ENCODE measurements around the gene ATMIN. TPM values are rescaled to one million over a fixed set of nuclear protein-coding genes. Genes with fewer than 3 reads are reported as not detected.

ATMIN gene
- total RNA-seq, 2 donors from 2014 or later = 15.6 to 15.8 TPM

DNA sequence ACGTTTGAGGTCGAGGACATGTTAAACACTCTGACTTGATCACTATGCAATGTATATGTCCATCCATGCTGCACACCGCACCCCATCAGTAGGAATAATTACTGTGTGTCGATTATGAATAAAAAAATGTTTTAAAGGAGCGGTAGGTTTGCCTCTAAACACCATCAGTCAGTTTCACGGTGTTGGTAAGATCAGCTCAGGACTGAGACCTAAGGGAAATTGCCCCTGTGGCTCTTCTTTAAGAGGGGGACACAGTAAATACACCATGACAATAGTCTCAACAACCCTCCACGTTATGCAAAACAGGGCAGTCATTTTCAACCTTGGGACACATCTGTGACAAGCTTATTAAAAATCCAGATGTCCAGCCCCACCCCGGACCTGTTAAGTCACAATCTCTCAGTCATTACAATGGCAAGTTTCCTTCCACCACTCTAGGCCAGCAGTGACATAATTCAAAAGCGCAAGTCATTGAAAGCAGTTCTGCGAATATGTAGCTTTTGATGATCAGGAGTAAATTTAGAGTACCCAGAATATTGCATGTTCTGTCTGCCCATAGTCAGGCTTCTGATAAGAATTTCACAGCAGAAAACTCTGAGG, 1.2 kb downstream of the ATMIN start:
- TF ChIP-seq, protein P1, sequence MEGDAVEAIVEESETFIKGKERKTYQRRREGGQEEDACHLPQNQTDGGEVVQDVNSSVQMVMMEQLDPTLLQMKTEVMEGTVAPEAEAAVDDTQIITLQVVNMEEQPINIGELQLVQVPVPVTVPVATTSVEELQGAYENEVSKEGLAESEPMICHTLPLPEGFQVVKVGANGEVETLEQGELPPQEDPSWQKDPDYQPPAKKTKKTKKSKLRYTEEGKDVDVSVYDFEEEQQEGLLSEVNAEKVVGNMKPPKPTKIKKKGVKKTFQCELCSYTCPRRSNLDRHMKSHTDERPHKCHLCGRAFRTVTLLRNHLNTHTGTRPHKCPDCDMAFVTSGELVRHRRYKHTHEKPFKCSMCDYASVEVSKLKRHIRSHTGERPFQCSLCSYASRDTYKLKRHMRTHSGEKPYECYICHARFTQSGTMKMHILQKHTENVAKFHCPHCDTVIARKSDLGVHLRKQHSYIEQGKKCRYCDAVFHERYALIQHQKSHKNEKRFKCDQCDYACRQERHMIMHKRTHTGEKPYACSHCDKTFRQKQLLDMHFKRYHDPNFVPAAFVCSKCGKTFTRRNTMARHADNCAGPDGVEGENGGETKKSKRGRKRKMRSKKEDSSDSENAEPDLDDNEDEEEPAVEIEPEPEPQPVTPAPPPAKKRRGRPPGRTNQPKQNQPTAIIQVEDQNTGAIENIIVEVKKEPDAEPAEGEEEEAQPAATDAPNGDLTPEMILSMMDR (IDR thresholded peaks at IDR 0.05) = no peak
- no peak for TF ChIP-seq POLR2A (IDR thresholded peaks at IDR 0.05)
- H3K4me3 ChIP-seq = peak overlapping the region in 1 of 2 donors; percentile 66
- peaks cover 0 to 5% of the 10 kb centered on the region in 2 donors for H3K36me3 ChIP-seq (replicated peaks in 1 of 2; ENCODE audit: insufficient read depth in 1 of 2, low read depth in 2 of 2)
- peak overlapping the region in 1 of 4 donors; percentile 77 for H3K27ac ChIP-seq
- peaks cover 26% of the 10 kb centered on the region for H3K4me1 ChIP-seq
- no peaks in the 10 kb centered on the region for H3K9me3 ChIP-seq
- intact Hi-C loops (cut with DNase I) = no loop called here
- 17 to 19% methylated on average over 10 of the region's 10 CpGs for WGBS, 2 donors
- no peaks in the 10 kb centered on the region for H3K27me3 ChIP-seq
- ATAC-seq (no peak), DNase-seq (no peak)

GRCh38 chr16:81040131-81040530, 4.5 kb downstream of the ATMIN start:
- Histone ChIP-seq H3K36me3 (replicated peaks in 1 of 2; ENCODE audit: insufficient read depth in 1 of 2, low read depth in 2 of 2) (peaks cover 12 to 27% of the 10 kb centered on the region in 2 donors), H3K27me3 (no peaks in the 10 kb centered on the region), H3K4me3 (no peak overlapping the region), H3K9me3 (no peaks in the 10 kb centered on the region), H3K27ac (no peak overlapping the region), H3K4me1 (peaks cover 26% of the 10 kb centered on the region)
- TF ChIP-seq, protein P1 (IDR thresholded peaks at IDR 0.05) = no peak
- no peak for TF ChIP-seq POLR2A (IDR thresholded peaks at IDR 0.05)
- WGBS, 2 donors = 90 to 98% methylated on average over 2 of the region's 2 CpGs
- no peak for ATAC-seq
- DNase-seq = no peak
- intact Hi-C loops (cut with DNase I) = no loop called here

DNA sequence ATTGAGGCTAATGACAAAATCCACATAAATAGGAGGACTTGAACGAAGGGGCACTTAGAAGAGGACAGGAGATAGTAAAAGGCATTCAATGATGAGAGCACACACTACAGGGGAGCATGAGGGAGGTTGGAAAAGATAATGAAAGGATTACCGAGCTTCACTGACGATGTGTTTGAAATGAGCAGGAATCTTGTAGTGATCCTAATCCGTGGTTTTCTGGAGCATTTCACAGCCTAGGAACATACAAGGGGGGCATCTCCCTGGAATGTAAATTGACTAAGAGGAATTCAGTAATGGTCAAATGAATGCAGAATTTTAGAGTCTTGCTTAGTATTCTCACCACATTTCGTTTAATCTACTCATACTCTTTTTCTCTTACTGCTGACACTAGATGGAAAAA, 5.2 kb downstream of the ATMIN start:
- Histone ChIP-seq H3K9me3 (no peaks in the 10 kb centered on the region), H3K27me3 (no peaks in the 10 kb centered on the region), H3K4me3 (no peak overlapping the region), H3K4me1 (peaks cover 26% of the 10 kb centered on the region), H3K36me3 (replicated peaks in 1 of 2; ENCODE audit: insufficient read depth in 1 of 2, low read depth in 2 of 2) (peaks cover 12 to 27% of the 10 kb centered on the region in 2 donors), H3K27ac (no peak overlapping the region)
- ATAC-seq (no peak), DNase-seq (no peak)
- 83 to 84% methylated on average over 5 of the region's 5 CpGs for WGBS, 2 donors
- intact Hi-C loops (cut with DNase I) = no loop called here
- TF ChIP-seq POLR2A (IDR thresholded peaks at IDR 0.05) = no peak
- TF ChIP-seq, protein P1 (IDR thresholded peaks at IDR 0.05) = no peak

DNA sequence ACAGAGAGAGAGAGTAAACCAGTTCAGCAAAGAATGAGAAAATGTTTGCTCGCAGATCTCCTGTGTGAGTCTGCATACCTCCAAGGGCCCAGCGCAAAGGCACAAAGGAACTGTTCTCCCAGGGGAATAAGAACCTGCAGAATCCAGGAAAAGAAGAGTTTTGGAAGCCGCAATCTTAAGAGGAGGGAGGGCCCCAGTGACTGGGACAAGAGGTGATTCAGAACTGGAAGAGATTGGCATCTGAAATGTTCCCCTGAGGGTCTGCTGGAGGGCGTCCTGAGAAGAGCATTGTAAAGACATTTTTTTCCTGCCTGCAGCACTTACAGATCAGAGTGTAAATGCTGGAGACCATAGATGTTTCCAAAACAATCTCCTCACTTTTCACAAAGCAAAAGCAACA, 6.1 kb downstream of the ATMIN start:
- Histone ChIP-seq H3K4me1 (peaks cover 22% of the 10 kb centered on the region), H3K27ac (no peak overlapping the region), H3K36me3 (replicated peaks in 1 of 2; ENCODE audit: insufficient read depth in 1 of 2, low read depth in 2 of 2) (peaks cover 12 to 27% of the 10 kb centered on the region in 2 donors), H3K9me3 (no peaks in the 10 kb centered on the region), H3K4me3 (no peak overlapping the region), H3K27me3 (no peaks in the 10 kb centered on the region)
- DNase-seq = no peak
- whole genome bisulfite sequencing, 2 donors = 91 to 99% methylated on average over 4 of the region's 4 CpGs
- intact Hi-C loops (cut with DNase I) = no loop called here
- TF ChIP-seq POLR2A (IDR thresholded peaks at IDR 0.05) = no peak
- TF ChIP-seq, protein P1 (IDR thresholded peaks at IDR 0.05) = no peak
- no peak for ATAC-seq

DNA sequence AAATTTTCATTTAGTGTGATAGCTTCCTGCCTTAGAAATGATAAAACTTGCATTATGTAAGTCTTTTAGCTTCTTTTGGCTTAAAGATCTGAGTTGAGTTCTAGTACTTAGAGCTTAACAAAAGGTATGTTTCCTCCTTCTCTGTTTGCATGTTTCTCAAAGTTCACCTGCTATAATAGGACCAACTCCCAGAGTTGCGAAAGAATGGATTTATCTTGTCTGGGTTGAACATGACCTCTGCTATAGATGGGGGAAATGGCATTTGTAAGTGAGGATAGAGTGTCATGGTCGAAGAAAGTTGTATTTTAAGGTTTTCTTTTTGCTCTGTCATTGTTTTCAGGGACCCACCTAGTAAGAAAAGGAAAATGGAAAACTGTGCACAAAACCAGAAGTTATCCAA, 7.2 kb downstream of the ATMIN start:
- Histone ChIP-seq H3K4me1 (peaks cover 11% of the 10 kb centered on the region), H3K27me3 (no peaks in the 10 kb centered on the region), H3K9me3 (no peaks in the 10 kb centered on the region), H3K4me3 (no peak overlapping the region), H3K27ac (no peak overlapping the region), H3K36me3 (replicated peaks in 1 of 2; ENCODE audit: insufficient read depth in 1 of 2, low read depth in 2 of 2) (peaks cover 12 to 27% of the 10 kb centered on the region in 2 donors)
- DNase-seq (no peak), ATAC-seq (no peak)
- intact Hi-C loops (cut with DNase I) = no loop called here
- WGBS, 2 donors = 89 to 98% methylated on average over 2 of the region's 2 CpGs
- no peak for TF ChIP-seq POLR2A (IDR thresholded peaks at IDR 0.05)
- TF ChIP-seq, protein P1 (IDR thresholded peaks at IDR 0.05) = no peak

Measured in body of pancreas (tissue), 4 donors.